OCI-LY7 (cell line): Measurements from ENCODE around the gene SCYGR6. TPM values are rescaled to one million over a fixed set of nuclear protein-coding genes. Genes with fewer than 3 reads are reported as not detected.

Source experiments
- BruUV-seq: library from RNA; stranded (reverse); fragments of 400-500 nt; replicated peaks from 2 replicates; lab custom pipeline; 2021; lab: Mats Ljungman, UMichigan
- CTCF ChIA-PET: fragments of 300-600 bp; sonication (Branson Sonifier 250); formaldehyde crosslinking; loops from one replicate; lab custom pipeline; 2022; ENCODE audit warnings: antibody characterized with exemption; ENCODE audit not compliant: unreplicated experiment; lab: Charles Lee
- POLR2A ChIA-PET: fragments of 300-600 bp; sonication (Branson Sonifier 250); formaldehyde crosslinking; loops from one replicate; lab custom pipeline; 2022; ENCODE audit warnings: antibody characterized with exemption; lab: Charles Lee
- DNase-seq: peaks from one replicate; pipeline ENCODE4 v3.0.0-alpha.2; 2015; ENCODE audit warnings: low spot score
- H2AFZ ChIP-seq: fragments of 200-600 bp; sonication (generic), shearing (Covaris generic); 2 replicates; pipeline ENCODE4 v1.6.1; 2014; ENCODE audit warnings: mild to moderate bottlenecking, antibody characterized with exemption, low read length, moderate library complexity
- H3K27ac ChIP-seq: fragments of 200-600 bp; sonication (generic); 2 replicates; pipeline ENCODE4 v1.5.1; 2014; ENCODE audit warnings: mixed run types, low read depth, mild to moderate bottlenecking, moderate library complexity, low read length, inconsistent platforms; ENCODE audit not compliant: poor library complexity, severe bottlenecking
- H3K36me3 ChIP-seq: fragments of 200-600 bp; sonication (generic); 2 replicates; pipeline ENCODE4 v1.6.1; 2014; ENCODE audit warnings: mild to moderate bottlenecking, antibody characterized with exemption, low read length, moderate library complexity, mixed read lengths; ENCODE audit not compliant: insufficient read depth
- H3K4me1 ChIP-seq: fragments of 200-600 bp; sonication (generic); 2 replicates; pipeline ENCODE4 v1.5.1; 2014; ENCODE audit warnings: mild to moderate bottlenecking, low read length; ENCODE audit not compliant: insufficient read depth, poor library complexity, severe bottlenecking
- H3K4me2 ChIP-seq: fragments of 200-600 bp; sonication (generic); 2 replicates; pipeline ENCODE4 v1.6.1; 2014; ENCODE audit warnings: mild to moderate bottlenecking, low read length
- H3K4me3 ChIP-seq: fragments of 200-600 bp; sonication (generic); 2 replicates; pipeline ENCODE4 v1.5.1; 2014; ENCODE audit warnings: mild to moderate bottlenecking, low read depth, low read length; ENCODE audit not compliant: poor library complexity, severe bottlenecking
- H3K79me2 ChIP-seq: fragments of 200-600 bp; sonication (generic); 2 replicates; pipeline ENCODE4 v1.6.1; 2016; ENCODE audit warnings: low read depth, mild to moderate bottlenecking, low read length, moderate library complexity, mixed read lengths; ENCODE audit not compliant: insufficient read depth
- H3K9me2 ChIP-seq: fragments of 200-600 bp; sonication (generic); 2 replicates; pipeline ENCODE4 v1.6.1; 2016; ENCODE audit warnings: mild to moderate bottlenecking, low read length, mixed read lengths; ENCODE audit not compliant: insufficient read depth
- H3K9me3 ChIP-seq: fragments of 200-600 bp; sonication (generic); 2 replicates; pipeline ENCODE4 v1.6.1; 2014; ENCODE audit warnings: mild to moderate bottlenecking, mixed run types, low read length, mixed read lengths
- H4K20me1 ChIP-seq: fragments of 200-600 bp; sonication (generic); 2 replicates; pipeline ENCODE4 v1.6.1; 2014; ENCODE audit warnings: mild to moderate bottlenecking, antibody characterized with exemption, low read length, moderate library complexity, mixed read lengths; ENCODE audit not compliant: insufficient read depth
- CTCF ChIP-seq: fragments of 200-600 bp; sonication (generic); conservative IDR thresholded peaks from 2 replicates; pipeline ENCODE4 v1.5.1; 2014; ENCODE audit warnings: mild to moderate bottlenecking, antibody characterized with exemption, low read length, moderate library complexity, mixed read lengths
- EZH2phosphoT487 ChIP-seq: fragments of 200-600 bp; sonication (generic); IDR thresholded peaks from 2 replicates; pipeline ENCODE4 v1.6.1; 2018; ENCODE audit warnings: low read depth, borderline replicate concordance, mild to moderate bottlenecking, mixed run types, antibody characterized with exemption, low read length, moderate library complexity, mixed read lengths
- intact Hi-C: fragments of 100-400 bp; cut with micrococcal nuclease; formaldehyde crosslinking; loops from one replicate; pipeline ENCODE4 v1.10.0; 2022; ENCODE audit not compliant: unreplicated experiment
- total RNA-seq, 2 experiments: library from RNA; depleted of rRNA in 1 of 2; stranded (reverse); fragments of >200 nt in 1 of 2; shearing (Covaris generic) in 1 of 2; gene quantifications; 2 replicates each; pipeline ENCODE4 v1.2.3, GENCODE V29; 2014 to 2022

Gene SCYGR6
- total RNA-seq, 2 experiments from 2014 or later = not detected

DNA sequence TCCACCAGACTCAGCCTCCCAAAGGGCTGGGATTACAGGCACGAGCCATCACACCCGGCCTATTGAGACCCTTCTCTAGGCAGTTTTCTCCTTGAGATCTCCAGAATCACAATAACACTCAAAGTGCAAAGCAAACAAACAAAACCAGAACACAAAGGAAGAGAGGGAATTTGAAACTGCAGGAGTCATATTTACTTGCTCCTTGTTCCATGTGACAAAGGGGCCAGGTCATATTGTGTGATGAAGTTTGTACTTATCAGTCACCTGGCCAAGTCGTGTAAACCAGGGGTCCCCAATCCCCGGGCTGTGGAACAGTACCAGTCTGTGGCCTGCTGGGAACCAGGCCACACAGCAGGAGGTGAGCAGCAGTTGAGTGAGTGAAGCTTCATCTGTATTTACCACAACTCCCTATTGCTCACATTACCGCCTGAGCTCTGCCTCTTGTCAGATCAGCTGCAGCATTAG is 47.7 kb upstream of the SCYGR6 start:
- TF ChIP-seq CTCF (no peak), EZH2phosphoT487 (no peak)
- H3K4me3 ChIP-seq = no peak overlapping the region
- H2AFZ ChIP-seq = no peak overlapping the region
- no peak for DNase-seq
- H3K4me1 ChIP-seq = no peaks in the 10 kb centered on the region
- H3K9me2 ChIP-seq = no peaks in the 10 kb centered on the region
- no peaks in the 10 kb centered on the region for H3K9me3 ChIP-seq
- no peak overlapping the region for H3K27ac ChIP-seq
- no peaks in the 10 kb centered on the region for H3K79me2 ChIP-seq
- H3K36me3 ChIP-seq = no peaks in the 10 kb centered on the region
- ChIA-PET CTCF (no interaction called here), POLR2A (no interaction called here)
- no TSS peak for BruUV-seq
- H3K4me2 ChIP-seq = no peak overlapping the region
- intact Hi-C loops = no loop called here
- no peaks in the 10 kb centered on the region for H4K20me1 ChIP-seq

GRCh38 chr2:227767830-227768229 is 43.3 kb upstream of the SCYGR6 start:
- Histone ChIP-seq H3K79me2 (no peaks in the 10 kb centered on the region), H3K4me2 (no peak overlapping the region), H4K20me1 (no peaks in the 10 kb centered on the region), H3K36me3 (no peaks in the 10 kb centered on the region), H3K9me2 (no peaks in the 10 kb centered on the region), H3K9me3 (no peaks in the 10 kb centered on the region), H3K4me3 (no peak overlapping the region), H3K4me1 (no peaks in the 10 kb centered on the region), H2AFZ (no peak overlapping the region), H3K27ac (no peak overlapping the region)
- no peak for DNase-seq
- intact Hi-C loops = loop anchor here (2.0 to 10.0 kb wide), 2 partner anchors 287 to 363 kb away; no protein-coding TSS in a partner anchor
- ChIA-PET POLR2A (no interaction called here), CTCF (no interaction called here)
- TF ChIP-seq CTCF (no peak), EZH2phosphoT487 (no peak)
- no TSS peak for BruUV-seq

DNA sequence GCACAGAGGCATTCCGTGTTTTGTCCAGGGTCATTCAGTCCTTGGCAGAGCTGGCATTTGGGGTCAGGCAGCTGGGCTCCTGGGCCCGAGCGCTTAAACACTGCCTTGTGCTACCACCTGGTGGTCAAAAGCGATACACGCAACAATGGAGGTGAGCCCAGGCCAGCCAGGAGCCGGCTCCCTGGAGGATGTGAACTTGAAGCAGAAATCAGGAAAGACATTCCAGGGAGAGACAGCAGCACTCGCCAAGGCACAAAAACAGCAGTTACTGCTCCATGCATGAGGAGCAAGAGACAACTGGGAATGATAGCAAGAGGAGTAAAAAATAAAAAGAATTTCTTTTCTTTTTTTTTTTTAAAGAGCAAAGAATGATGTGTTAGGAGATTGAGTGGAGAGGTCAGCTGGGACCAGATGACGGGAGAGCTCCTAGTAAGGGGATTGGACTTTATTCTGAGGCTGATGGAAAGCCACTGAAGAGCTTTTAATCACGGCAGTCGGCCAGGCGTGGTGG is 41.9 kb upstream of the SCYGR6 start:
- H3K27ac ChIP-seq = no peak overlapping the region
- ChIA-PET CTCF (interaction anchor here (0.7 to 1.1 kb wide), 2 partner anchors 11 to 108 kb away, joined by 3 to 5 read pairs; no protein-coding TSS in a partner anchor), POLR2A (interaction anchor here (0.9 kb wide), 1 partner anchor 98 kb away, joined by 3 read pairs; no protein-coding TSS in a partner anchor)
- no peaks in the 10 kb centered on the region for H3K9me3 ChIP-seq
- H3K4me2 ChIP-seq = no peak overlapping the region
- no peak overlapping the region for H3K4me3 ChIP-seq
- H3K79me2 ChIP-seq = no peaks in the 10 kb centered on the region
- TF ChIP-seq EZH2phosphoT487 (no peak), CTCF (peak; percentile 90)
- H2AFZ ChIP-seq = no peak overlapping the region
- intact Hi-C loops = loop anchor here (1.0 to 10.0 kb wide), 4 partner anchors 108 to 637 kb away; no protein-coding TSS in a partner anchor
- H3K4me1 ChIP-seq = no peaks in the 10 kb centered on the region
- H3K9me2 ChIP-seq = no peaks in the 10 kb centered on the region
- DNase-seq = peak; percentile 65
- H4K20me1 ChIP-seq = no peaks in the 10 kb centered on the region
- no peaks in the 10 kb centered on the region for H3K36me3 ChIP-seq
- no TSS peak for BruUV-seq
